ENCODE measurements around the gene PBX4. TPM values are rescaled to one million over a fixed set of nuclear protein-coding genes. Genes with fewer than 3 reads are reported as not detected.

PBX4 gene
- total RNA-seq, 1 donor from 2014 or later = 0.93 TPM

DNA sequence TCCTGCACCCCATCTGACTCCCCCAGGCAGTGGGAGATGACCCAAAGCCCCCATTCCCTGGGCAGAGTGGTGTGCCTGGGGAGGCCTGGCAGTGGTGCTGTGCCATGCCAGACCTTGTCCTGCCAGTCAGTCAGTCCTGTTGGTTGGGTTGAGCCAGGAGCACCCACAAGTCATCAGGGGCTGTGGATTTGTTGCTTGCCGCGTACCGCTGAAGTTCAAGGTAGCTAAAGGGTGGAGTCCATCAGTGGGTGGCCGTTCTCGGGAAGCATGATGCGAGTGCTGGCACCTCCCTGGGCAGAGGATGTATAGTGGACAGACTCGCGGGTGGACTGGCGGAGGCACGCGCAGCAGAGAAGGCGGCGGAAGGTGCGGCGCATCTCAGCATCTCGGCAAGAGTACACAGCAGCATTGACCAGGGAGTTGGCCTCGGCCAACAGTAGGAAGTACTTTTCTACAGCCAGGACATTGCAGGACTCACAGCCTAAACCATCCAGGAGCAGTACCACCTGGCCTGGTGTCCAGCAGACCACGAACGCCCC lies 5.6 kb upstream of the PBX4 start:
- DNase-seq (ENCODE audit: low read depth) (no peak), FAIRE-seq (no peak)
- H3K9ac ChIP-seq (ENCODE audit: low read length) = no peak overlapping the region
- TF ChIP-seq, protein P1, sequence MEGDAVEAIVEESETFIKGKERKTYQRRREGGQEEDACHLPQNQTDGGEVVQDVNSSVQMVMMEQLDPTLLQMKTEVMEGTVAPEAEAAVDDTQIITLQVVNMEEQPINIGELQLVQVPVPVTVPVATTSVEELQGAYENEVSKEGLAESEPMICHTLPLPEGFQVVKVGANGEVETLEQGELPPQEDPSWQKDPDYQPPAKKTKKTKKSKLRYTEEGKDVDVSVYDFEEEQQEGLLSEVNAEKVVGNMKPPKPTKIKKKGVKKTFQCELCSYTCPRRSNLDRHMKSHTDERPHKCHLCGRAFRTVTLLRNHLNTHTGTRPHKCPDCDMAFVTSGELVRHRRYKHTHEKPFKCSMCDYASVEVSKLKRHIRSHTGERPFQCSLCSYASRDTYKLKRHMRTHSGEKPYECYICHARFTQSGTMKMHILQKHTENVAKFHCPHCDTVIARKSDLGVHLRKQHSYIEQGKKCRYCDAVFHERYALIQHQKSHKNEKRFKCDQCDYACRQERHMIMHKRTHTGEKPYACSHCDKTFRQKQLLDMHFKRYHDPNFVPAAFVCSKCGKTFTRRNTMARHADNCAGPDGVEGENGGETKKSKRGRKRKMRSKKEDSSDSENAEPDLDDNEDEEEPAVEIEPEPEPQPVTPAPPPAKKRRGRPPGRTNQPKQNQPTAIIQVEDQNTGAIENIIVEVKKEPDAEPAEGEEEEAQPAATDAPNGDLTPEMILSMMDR (IDR thresholded peaks at IDR 0.05; ENCODE audit: insufficient read depth, low read depth, low read length) = no peak
- no peak for TF ChIP-seq EZH2 (IDR thresholded peaks at IDR 0.05; ENCODE audit: insufficient read depth, low read length)
- no peak overlapping the region for H3K27ac ChIP-seq (ENCODE audit: low read depth, low read length)
- peak overlapping the region; percentile 50 for H3K27ac Mint-ChIP-seq (ENCODE audit: unreplicated experiment)
- H3K4me1 Mint-ChIP-seq (ENCODE audit: low read depth, unreplicated experiment) = no peaks in the 10 kb centered on the region
- H3K4me2 ChIP-seq (ENCODE audit: low read length) = no peak overlapping the region
- no peaks in the 10 kb centered on the region for H3K79me2 ChIP-seq (ENCODE audit: insufficient read depth, low read length)
- H3K9me3 Mint-ChIP-seq (ENCODE audit: unreplicated experiment) = no peaks in the 10 kb centered on the region
- no peaks in the 10 kb centered on the region for H3K36me3 ChIP-seq (ENCODE audit: insufficient read depth, low read length)
- peaks cover 12% of the 10 kb centered on the region for H3K4me1 ChIP-seq (ENCODE audit: insufficient read depth, low read length)
- no peaks in the 10 kb centered on the region for H3K27me3 Mint-ChIP-seq (ENCODE audit: low read depth, unreplicated experiment)
- no peak overlapping the region for H3K4me3 Mint-ChIP-seq (ENCODE audit: unreplicated experiment)
- H3K27me3 ChIP-seq (ENCODE audit: insufficient read depth, low read length) = no peaks in the 10 kb centered on the region
- no peak overlapping the region for H3K4me3 ChIP-seq (ENCODE audit: insufficient read depth, low read depth, low read length)
- H2AFZ ChIP-seq (ENCODE audit: low read depth, low read length) = no peak overlapping the region
- peaks cover 13% of the 10 kb centered on the region for H3K36me3 Mint-ChIP-seq (ENCODE audit: low read depth, unreplicated experiment)
- no peaks in the 10 kb centered on the region for H4K20me1 ChIP-seq (ENCODE audit: insufficient read depth, low read length)
- no peaks in the 10 kb centered on the region for H3K9me3 ChIP-seq (ENCODE audit: insufficient read depth, low read depth, low read length)

DNA sequence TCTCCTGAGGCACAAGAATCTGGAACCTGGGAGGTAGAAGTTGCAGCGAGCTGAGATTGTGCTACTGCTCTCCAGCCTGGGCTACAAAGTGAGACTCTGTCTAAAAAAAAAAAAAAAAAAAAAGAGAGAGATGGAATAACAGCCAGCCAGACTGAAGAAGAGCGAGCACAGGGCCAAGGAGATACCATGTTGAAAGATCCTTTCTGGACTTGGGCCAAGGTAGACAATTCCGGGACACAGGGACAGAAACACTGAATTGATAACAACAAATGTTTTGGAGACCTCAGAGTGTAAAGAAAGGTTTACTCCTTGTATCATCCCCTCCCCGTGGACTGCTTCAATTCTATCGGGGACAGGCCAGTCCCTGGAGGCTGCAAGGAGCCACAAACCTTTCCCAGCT lies 4.9 kb upstream of the PBX4 start:
- Histone ChIP-seq H3K27ac (ENCODE audit: low read depth, low read length) (no peak overlapping the region), H3K9ac (ENCODE audit: low read length) (no peak overlapping the region), H4K20me1 (ENCODE audit: insufficient read depth, low read length) (no peaks in the 10 kb centered on the region), H3K4me2 (ENCODE audit: low read length) (no peak overlapping the region), H3K27me3 (ENCODE audit: insufficient read depth, low read length) (no peaks in the 10 kb centered on the region), H3K4me1 (ENCODE audit: insufficient read depth, low read length) (peaks cover 8% of the 10 kb centered on the region), H3K36me3 (ENCODE audit: insufficient read depth, low read length) (no peaks in the 10 kb centered on the region), H3K9me3 (ENCODE audit: insufficient read depth, low read depth, low read length) (no peaks in the 10 kb centered on the region), H2AFZ (ENCODE audit: low read depth, low read length) (no peak overlapping the region), H3K79me2 (ENCODE audit: insufficient read depth, low read length) (no peaks in the 10 kb centered on the region), H3K4me3 (ENCODE audit: insufficient read depth, low read depth, low read length) (no peak overlapping the region)
- H3K27me3 Mint-ChIP-seq (ENCODE audit: low read depth, unreplicated experiment) = no peaks in the 10 kb centered on the region
- no peaks in the 10 kb centered on the region for H3K9me3 Mint-ChIP-seq (ENCODE audit: unreplicated experiment)
- H3K36me3 Mint-ChIP-seq (ENCODE audit: low read depth, unreplicated experiment) = peaks cover 13% of the 10 kb centered on the region
- no peak for TF ChIP-seq EZH2 (IDR thresholded peaks at IDR 0.05; ENCODE audit: insufficient read depth, low read length)
- H3K4me1 Mint-ChIP-seq (ENCODE audit: low read depth, unreplicated experiment) = peaks cover 2% of the 10 kb centered on the region
- no peak overlapping the region for H3K27ac Mint-ChIP-seq (ENCODE audit: unreplicated experiment)
- DNase-seq (ENCODE audit: low read depth) (no peak), FAIRE-seq (no peak)
- no peak overlapping the region for H3K4me3 Mint-ChIP-seq (ENCODE audit: unreplicated experiment)

- no peak overlapping the region for H3K27ac ChIP-seq (ENCODE audit: low read depth, low read length)
- H3K27me3 ChIP-seq (ENCODE audit: insufficient read depth, low read length) = peaks cover 4% of the 10 kb centered on the region
- Mint-ChIP-seq H3K27me3 (ENCODE audit: low read depth, unreplicated experiment) (peaks cover 5% of the 10 kb centered on the region), H3K4me3 (ENCODE audit: unreplicated experiment) (no peak overlapping the region), H3K4me1 (ENCODE audit: low read depth, unreplicated experiment) (peaks cover 2% of the 10 kb centered on the region), H3K9me3 (ENCODE audit: unreplicated experiment) (no peaks in the 10 kb centered on the region), H3K36me3 (ENCODE audit: low read depth, unreplicated experiment) (peaks cover 16% of the 10 kb centered on the region), H3K27ac (ENCODE audit: unreplicated experiment) (no peak overlapping the region)
- H3K9ac ChIP-seq (ENCODE audit: low read length) = no peak overlapping the region
- H3K79me2 ChIP-seq (ENCODE audit: insufficient read depth, low read length) = no peaks in the 10 kb centered on the region
- peaks cover 5% of the 10 kb centered on the region for H3K4me1 ChIP-seq (ENCODE audit: insufficient read depth, low read length)
- no peaks in the 10 kb centered on the region for H3K36me3 ChIP-seq (ENCODE audit: insufficient read depth, low read length)
- DNase-seq (ENCODE audit: low read depth) (no peak), FAIRE-seq (no peak)
- no peak overlapping the region for H3K4me2 ChIP-seq (ENCODE audit: low read length)
- H2AFZ ChIP-seq (ENCODE audit: low read depth, low read length) = no peak overlapping the region
- no peak overlapping the region for H3K4me3 ChIP-seq (ENCODE audit: insufficient read depth, low read depth, low read length)
- H3K9me3 ChIP-seq (ENCODE audit: insufficient read depth, low read depth, low read length) = no peaks in the 10 kb centered on the region
- TF ChIP-seq, protein P1 (IDR thresholded peaks at IDR 0.05; ENCODE audit: insufficient read depth, low read depth, low read length) = no peak
- no peak for TF ChIP-seq EZH2 (IDR thresholded peaks at IDR 0.05; ENCODE audit: insufficient read depth, low read length)
- no peaks in the 10 kb centered on the region for H4K20me1 ChIP-seq (ENCODE audit: insufficient read depth, low read length)
These were observed 1.3 kb upstream of the PBX4 start for GRCh38 chr19:19619849-19620210.

Measured in astrocyte (in vitro differentiated cells and primary cell).